ENCODE data around the gene FNBP1. TPM values are rescaled to one million over a fixed set of nuclear protein-coding genes. Genes with fewer than 3 reads are reported as not detected.

FNBP1 gene
- polyA plus RNA-seq, 1 of the 3 experiments (the other 2 are of a cell fraction), result 11.0 TPM

- Histone ChIP-seq H3K4me3 (ENCODE audit: low read depth in 2 of 2, low read length in 1 of 2) (no peak overlapping the region), H3K9me2 (no peaks in the 10 kb centered on the region), H3K27ac (ENCODE audit: low read depth in 2 of 2, low read length in 1 of 2) (no peak overlapping the region), H3K9ac (no peak overlapping the region), H3K36me3 (replicated peaks in 1 of 2; ENCODE audit: control insufficient read depth in 1 of 2, insufficient read depth in 2 of 2, low read length in 1 of 2) (peaks cover 7 to 39% of the 10 kb centered on the region in 2 experiments), H3K4me2 (no peak overlapping the region), H3K79me2 (ENCODE audit: insufficient read depth) (no peaks in the 10 kb centered on the region), H3K9me3 (no peaks in the 10 kb centered on the region), H3K4me1 (ENCODE audit: control insufficient read depth in 1 of 2, insufficient read depth in 2 of 2, low read depth in 1 of 2, low read length in 1 of 2) (peaks cover 0 to 33% of the 10 kb centered on the region in 2 experiments; a peak in 2 of 4 replicates), H2AFZ (ENCODE audit: low read depth) (no peak overlapping the region), H3K27me3 (ENCODE audit: insufficient read depth) (no peaks in the 10 kb centered on the region), H3F3A (replicated peaks; ENCODE audit: insufficient read depth) (peaks cover 3% of the 10 kb centered on the region), H4K20me1 (ENCODE audit: insufficient read depth) (no peaks in the 10 kb centered on the region)
- no peak for DNase-seq
- 83% methylated on average over 6 of the region's 6 CpGs for WGBS (ENCODE audit: low lambda C conversion rate)
- CTCF ChIA-PET, result interaction anchor here (0.6 kb wide), 1 partner anchor 85 kb away, joined by 3 read pairs; no protein-coding TSS in a partner anchor
- TF ChIP-seq IRF3 (IDR thresholded peaks at IDR 0.05; ENCODE audit: low read depth, low read length) (no peak), PBX3 (IDR thresholded peaks at IDR 0.05) (no peak), YY1 (IDR thresholded peaks at IDR 0.05; ENCODE audit: low read depth) (no peak), NRF1 (IDR thresholded peaks at IDR 0.05; ENCODE audit: low read depth, low read length) (no peak), TEAD4 (IDR thresholded peaks at IDR 0.05; ENCODE audit: borderline replicate concordance, insufficient read depth) (no peak), FOXJ3 (CRISPR knock-in tag; IDR thresholded peaks at IDR 0.05) (no peak), CTCF (IDR thresholded peaks at IDR 0.05) (no peak), SMC3 (IDR thresholded peaks at IDR 0.05; ENCODE audit: low read depth, low read length) (no peak), FOXM1 (IDR thresholded peaks at IDR 0.05; ENCODE audit: low read depth) (no peak), ELF1 (IDR thresholded peaks at IDR 0.05) (no peak), POLR2AphosphoS5 (IDR thresholded peaks at IDR 0.05; ENCODE audit: low read depth, low read length) (no peak), REST (IDR thresholded peaks at IDR 0.05; ENCODE audit: low read depth, low read length) (no peak)
- POLR2A ChIA-PET, result no interaction called here
Measured at GRCh38 chr9:129849901-129850300, 193.1 kb downstream of the FNBP1 start.
